HG02943 (cell line): ENCODE results near the gene DEFB132.

ENCODE experiments used
- ATAC-seq: cut with Tn5 transposase; IDR thresholded peaks from one replicate; pipeline ENCODE4 v1.9.1; 2021; ENCODE audit warnings: mild to moderate bottlenecking, low read depth, moderate library complexity; ENCODE audit not compliant: unreplicated experiment

Gene DEFB132

GRCh38 chr20:259981-260380 lies 2.5 kb downstream of the DEFB132 start:
- ATAC-seq = no peak

GRCh38 chr20:263701-264100 lies 6.2 kb downstream of the DEFB132 start:
- no peak for ATAC-seq

DNA sequence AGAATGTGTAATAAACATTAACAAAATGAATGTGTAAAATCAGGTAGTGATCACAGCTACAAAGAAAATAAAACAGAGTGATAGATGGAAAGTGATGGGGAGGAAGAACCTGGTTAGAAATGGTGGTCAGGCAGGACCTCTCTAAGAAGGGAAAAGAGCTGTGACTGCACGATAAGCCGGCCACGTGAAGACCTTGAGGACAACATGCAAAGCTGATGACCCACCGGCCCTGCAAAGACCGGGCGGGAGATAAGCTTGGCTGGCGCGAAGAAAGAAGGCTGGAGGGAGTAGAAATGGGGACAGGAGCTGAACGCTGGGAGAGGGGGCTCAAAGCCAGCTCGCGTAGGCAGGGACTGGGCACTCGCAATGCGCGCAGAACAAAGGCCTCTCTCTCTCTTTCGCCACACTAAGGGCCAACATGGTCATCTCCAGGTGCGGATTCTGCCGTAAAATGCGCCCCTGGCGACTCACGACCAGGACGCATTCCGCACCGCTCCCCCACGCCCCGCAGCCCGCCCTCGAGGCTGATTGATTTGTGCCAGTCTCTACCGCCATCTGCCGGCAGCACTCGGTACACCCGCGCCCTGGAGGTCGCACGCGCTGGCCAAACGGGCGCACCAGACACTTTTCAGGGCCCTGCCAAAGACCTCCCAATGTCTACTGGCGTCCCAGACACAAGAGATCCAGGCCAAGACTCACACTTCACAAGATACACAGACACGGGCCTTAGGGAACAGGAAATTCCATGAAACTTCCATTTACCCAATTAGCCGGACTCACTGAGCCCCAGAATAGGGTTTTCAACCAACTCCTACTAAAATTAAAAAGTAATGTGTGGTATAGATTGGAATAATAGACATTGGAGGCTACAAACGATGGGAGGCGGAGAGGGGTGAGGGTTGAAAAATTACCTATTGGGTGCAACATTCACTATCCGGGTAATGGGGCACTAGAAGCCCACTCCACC lies 9.4 kb downstream of the DEFB132 start:
- peak; percentile 84 for ATAC-seq

DNA sequence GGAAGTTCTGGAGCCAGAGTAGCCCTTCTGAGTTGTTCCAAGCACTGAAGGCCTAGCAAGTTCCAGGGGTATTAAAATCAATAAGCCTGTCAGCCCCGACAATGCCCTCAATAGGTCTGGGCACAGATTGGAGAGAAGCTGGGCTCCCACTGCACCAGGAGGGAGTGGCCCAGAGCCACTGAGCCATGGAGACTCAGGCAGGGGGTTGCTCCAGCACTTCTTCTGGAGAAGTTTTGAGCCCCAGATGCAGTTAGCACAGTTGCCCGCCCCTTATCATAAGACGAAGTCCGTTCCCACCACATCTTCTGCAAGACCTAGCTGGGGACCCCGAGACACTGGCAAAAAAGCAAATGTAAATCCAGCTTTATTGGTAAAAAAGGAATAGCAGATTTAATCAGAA lies 13.0 kb downstream of the DEFB132 start:
- ATAC-seq = no peak

- no peak for ATAC-seq
These were observed 13.5 kb downstream of the DEFB132 start for GRCh38 chr20:271069-271468.

DNA sequence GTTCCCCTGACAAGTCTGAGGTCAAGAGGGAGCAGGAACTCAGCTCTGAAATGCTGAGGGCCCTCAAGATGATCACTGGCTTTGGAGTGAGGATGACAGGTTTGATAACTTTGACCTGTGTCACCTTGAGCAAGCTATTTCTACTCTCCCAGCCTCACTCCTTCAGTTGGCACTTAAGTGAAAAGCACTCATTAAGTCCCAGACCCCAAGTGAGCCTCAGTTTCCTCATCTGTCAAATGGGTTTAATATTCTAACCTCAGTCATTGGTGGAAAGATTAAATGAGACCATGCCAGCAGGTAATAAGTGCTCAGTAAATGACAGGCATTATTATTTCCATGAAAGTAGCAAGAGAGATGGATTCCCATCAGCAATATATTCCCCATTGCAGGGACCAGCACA lies 14.0 kb downstream of the DEFB132 start:
- no peak for ATAC-seq

DNA sequence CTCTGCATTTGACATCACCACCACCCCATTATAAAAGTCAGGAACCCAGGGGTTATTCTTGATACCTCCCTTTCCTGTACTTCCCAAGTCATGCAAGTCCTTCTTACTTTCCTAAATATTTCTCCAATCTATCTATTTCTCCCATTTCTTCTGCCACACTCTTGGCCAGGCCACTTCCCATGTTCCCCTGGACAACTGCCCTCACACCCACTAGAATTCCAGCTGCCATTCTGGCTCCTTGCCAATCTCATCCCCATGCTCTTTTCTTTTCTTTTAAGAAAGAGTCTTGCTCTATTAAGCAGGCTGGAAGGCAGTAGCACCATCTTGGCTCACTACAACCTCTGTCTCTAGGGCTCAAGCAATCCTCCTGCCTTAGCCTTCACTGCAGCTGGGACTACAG lies 15.2 kb downstream of the DEFB132 start:
- no peak for ATAC-seq

DNA sequence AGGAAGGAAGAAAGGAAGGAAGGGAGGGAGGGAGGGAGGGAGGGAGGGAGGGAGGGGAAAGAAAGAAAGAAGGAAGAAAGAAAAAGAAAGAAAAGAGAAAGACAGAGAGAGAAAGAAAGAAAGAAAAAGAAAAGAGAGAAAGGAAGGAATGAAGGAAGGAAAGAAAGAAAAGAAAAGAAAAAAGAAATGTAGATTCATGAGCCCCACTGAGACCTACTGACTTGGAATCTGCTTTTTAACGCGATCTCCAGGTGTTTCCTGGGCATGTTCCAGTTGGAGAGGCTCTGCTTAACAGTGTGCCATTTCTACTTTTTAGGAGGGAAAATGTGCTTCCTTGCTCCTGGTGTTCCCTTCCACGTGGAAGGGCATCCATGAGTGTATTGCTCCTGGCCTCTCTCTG lies 16.4 kb downstream of the DEFB132 start:
- ATAC-seq = no peak

DNA sequence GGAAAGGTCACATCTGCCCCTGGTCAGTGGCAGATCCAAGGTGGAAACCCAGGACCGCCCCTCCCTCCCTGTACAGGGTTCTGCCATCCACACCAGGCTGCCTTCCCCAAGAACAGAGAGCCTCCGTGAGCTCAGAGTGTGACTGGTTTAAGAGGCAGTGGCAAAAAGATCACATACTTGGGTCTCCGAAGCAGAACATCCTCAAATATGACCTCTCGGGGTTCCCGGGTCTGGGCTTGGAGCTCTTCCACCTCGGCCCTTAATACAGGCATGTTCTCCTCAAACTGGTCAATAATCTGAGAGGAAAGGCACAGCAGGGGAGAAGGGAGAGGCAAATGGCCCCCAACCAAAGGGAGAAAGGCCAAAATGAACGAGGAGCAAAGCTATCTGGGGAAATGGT lies 18.3 kb downstream of the DEFB132 start:
- no peak for ATAC-seq

DNA sequence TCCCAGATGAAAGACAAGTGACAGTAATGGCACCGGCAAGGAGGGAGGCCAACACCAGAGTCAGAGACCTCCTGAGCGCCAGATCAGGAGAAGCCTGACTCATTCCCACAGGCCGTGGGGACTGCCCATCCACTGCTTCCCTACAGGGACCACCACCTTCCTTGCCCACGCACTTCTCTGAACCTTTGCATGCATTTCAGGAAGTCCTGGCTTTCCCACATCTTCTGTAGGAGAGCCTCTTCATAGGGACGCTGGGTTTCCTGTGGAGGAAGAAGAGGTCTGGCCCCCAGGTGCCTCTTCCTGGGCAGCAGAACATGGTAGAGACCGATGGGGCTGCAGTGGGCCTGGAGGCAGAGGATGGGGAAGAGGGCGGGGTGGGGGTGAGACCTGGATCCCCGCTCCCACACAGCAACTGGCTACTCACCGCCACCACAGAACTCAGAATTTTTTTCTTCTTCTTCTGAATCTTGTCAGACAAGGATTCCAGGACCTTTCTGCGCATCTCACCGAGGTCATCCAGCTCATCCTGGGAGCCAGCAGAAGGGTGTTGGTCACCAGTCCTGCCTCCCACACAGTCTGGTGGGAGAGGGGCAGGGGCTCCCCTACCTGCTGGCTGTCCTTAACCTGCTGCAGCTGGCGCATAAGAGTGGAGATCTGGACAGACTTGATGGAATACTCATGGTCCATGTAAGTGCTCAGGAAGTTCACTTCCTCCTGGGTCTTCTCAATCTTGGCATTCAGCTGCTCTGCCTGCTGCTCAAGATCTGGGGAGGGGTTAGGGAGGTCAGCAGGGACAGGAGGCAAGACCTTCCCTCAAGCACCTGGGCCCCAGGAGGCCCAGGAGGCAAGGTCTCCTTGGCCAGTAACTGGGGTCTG lies 19.3 kb downstream of the DEFB132 start:
- no peak for ATAC-seq

DNA sequence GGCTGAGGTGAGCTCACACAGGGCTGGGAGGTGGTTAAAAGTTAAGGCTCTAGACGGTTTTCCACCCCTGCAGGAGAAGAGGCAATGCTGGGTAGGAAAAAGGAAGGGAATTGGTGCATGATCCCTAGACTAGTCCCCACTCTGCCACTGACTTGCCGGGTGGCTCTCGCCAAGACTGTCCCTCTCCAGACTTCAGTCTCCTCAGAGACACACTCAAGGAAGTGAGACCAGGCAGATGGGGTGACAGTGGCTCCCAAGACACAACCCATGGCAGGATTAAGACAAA lies 19.9 kb downstream of the DEFB132 start:
- ATAC-seq = no peak

DNA sequence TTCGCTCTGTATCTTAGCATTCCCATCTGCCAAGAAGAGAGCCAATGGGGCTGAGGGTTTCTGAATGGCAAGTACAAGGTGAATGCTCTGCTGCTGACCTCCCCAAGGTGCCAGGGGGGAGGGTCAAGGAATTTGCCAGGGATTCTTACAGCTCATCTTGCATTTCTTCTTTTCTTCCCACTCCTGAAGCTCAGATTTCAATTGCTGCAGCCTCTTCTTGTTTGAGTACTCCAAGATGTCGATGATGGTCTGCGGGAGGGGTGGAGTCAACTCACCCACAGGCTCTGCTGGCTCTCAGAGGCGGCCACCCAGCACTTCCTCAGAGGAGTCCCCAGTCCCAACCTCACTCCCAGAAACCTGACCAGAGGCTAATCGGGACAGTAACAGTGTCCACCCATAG lies 20.7 kb downstream of the DEFB132 start:
- no peak for ATAC-seq

GRCh38 chr20:278607-279571 lies 21.4 kb downstream of the DEFB132 start:
- ATAC-seq = no peak

- ATAC-seq = no peak
These were observed 26.6 kb downstream of the DEFB132 start for GRCh38 chr20:284172-284571.

GRCh38 chr20:286508-286907 lies 29.0 kb downstream of the DEFB132 start:
- no peak for ATAC-seq

DNA sequence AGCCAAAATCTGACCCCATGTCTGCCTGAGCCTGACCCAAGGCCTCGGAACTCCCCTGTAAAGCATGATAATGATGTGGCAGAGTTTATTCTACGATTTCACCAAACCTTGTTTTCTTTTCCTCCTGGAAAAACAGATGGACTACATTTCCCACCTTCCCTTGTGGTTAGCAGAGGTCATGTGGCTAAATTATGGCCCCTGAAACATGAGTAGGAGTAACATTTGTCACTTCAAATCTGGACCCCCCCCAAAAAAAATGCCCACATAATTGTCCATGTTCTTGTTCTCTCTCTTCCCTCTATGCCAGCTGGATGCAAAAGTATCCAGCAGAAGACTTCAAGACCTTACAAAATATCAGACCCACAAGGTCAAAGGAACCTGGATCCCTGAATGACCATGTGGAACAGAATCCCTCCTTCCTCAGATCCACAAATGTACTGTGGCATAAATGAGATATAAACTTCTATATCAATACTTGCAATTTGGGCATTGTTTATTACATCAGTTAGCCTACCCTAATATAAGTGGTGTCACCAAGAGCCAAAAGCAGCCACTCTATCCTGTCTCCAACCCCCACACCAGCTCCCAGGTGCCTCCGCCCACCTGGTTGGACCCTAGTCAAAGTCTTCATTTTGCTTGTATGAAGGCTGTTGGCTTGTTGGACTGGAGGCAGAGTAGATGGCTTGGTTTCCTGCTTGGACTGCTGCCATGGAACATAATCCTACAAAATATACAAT lies 31.6 kb downstream of the DEFB132 start:
- no peak for ATAC-seq

- ATAC-seq = no peak
These were observed 32.2 kb downstream of the DEFB132 start for GRCh38 chr20:289693-290083.

- peak; percentile 82 for ATAC-seq
These were observed 32.7 kb downstream of the DEFB132 start, which contains the start of gene C20orf96 for GRCh38 chr20:290084-290831. TSS of gene C20orf96 (minus strand) at chr20:290750. CDS start at chr20:290610, 140 bp downstream.

DNA sequence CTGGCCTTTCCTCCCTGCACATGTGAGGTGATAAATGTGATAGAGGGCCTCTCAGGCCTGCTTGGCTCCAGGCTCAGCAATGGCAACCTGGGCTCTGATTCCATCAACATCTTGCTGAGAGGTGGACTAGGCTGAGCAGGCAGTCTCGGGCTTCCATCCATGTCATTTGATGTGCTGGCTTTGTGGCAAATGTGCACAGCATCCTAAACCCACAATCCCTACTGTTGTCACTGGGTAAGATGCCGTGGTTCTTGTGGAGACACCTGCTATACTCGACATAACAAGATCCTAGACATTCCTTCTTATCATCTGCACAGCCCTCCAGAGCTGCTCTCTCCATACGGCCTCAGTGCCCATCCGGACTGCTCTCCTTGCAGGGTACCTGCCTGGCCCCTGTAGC lies 37.1 kb downstream of the DEFB132 start:
- no peak for ATAC-seq
